ENCODE data around the gene EFCC1.

- TF ChIP-seq CTCF (IDR thresholded peaks at IDR 0.05; ENCODE audit: insufficient read depth, low read length, poor library complexity, severe bottlenecking), result no peak
- TF ChIP-seq EZH2phosphoT487 (conservative IDR thresholded peaks at IDR 0.05; ENCODE audit: low read length), result no peak
Measured at GRCh38 chr3:128971421-128972100, 29.5 kb upstream of the EFCC1 start.
